Measurements from ENCODE around the gene CD40LG. TPM values are rescaled to one million over a fixed set of nuclear protein-coding genes. Genes with fewer than 3 reads are reported as not detected.
A peak's percentile ranks its signal among the peaks of the same experiment; 100 is the strongest.

Gene CD40LG
- total RNA-seq, 1 experiment from 2014 or later, result not detected

DNA sequence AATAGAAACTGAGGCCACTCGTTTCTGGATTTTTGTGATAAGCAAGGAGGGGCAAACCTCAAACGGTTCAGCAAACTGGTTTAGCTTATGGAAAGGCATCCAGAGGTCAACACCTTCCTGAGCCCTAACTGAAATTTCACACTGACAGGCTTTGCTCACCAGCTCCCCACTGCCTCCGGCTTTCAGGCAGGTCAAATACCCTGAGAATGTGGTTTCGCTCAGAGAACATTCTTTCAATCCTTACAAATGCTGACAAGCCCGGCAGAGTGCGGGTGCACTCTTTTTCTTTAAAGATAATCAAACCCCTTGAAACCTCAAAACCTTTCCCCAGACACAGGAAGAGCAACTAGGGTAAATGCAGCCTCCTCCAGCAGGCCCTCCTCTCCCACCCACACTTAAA lies 41.5 kb downstream of the CD40LG start:
- Histone ChIP-seq H3K36me3 (ENCODE audit: low read depth, low read length) (no peaks in the 10 kb centered on the region), H3K9ac (ENCODE audit: low read length) (no peak overlapping the region), H3K9me3 (ENCODE audit: low read length) (no peaks in the 10 kb centered on the region), H3K27ac (ENCODE audit: low read length) (no peak overlapping the region), H3K9me2 (replicated peaks; ENCODE audit: low read length) (no peaks in the 10 kb centered on the region), H4K20me1 (ENCODE audit: low read length) (no peaks in the 10 kb centered on the region), H3F3A (ENCODE audit: low read length, unreplicated experiment) (no peaks in the 10 kb centered on the region), H3K4me1 (ENCODE audit: insufficient read depth, low read length) (peaks cover 22% of the 10 kb centered on the region), H3K27me3 (ENCODE audit: low read length) (no peaks in the 10 kb centered on the region), H2AFZ (ENCODE audit: low read length) (no peak overlapping the region), H3K4me3 (ENCODE audit: low read length) (no peak overlapping the region), H3K79me2 (ENCODE audit: low read length) (no peaks in the 10 kb centered on the region), H3K4me2 (ENCODE audit: low read length) (no peak overlapping the region)
- no peak for ATAC-seq
- intact Hi-C loops (cut with micrococcal nuclease), result no loop called here
- no peak for TF ChIP-seq EZH2phosphoT487 (IDR thresholded peaks at IDR 0.05; ENCODE audit: borderline replicate concordance, low read length)
- TF ChIP-seq, protein P1, sequence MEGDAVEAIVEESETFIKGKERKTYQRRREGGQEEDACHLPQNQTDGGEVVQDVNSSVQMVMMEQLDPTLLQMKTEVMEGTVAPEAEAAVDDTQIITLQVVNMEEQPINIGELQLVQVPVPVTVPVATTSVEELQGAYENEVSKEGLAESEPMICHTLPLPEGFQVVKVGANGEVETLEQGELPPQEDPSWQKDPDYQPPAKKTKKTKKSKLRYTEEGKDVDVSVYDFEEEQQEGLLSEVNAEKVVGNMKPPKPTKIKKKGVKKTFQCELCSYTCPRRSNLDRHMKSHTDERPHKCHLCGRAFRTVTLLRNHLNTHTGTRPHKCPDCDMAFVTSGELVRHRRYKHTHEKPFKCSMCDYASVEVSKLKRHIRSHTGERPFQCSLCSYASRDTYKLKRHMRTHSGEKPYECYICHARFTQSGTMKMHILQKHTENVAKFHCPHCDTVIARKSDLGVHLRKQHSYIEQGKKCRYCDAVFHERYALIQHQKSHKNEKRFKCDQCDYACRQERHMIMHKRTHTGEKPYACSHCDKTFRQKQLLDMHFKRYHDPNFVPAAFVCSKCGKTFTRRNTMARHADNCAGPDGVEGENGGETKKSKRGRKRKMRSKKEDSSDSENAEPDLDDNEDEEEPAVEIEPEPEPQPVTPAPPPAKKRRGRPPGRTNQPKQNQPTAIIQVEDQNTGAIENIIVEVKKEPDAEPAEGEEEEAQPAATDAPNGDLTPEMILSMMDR (conservative IDR thresholded peaks at IDR 0.05; ENCODE audit: low read depth, low read length), result no peak
- TF ChIP-seq EZH2 (IDR thresholded peaks at IDR 0.05; ENCODE audit: low read length, unreplicated experiment), result no peak
- POLR2A ChIA-PET (ENCODE audit: unreplicated experiment), result no interaction called here
- BruUV-seq (replicated peaks), result no TSS peak
- CTCF ChIA-PET, result no interaction called here
- no peak for DNase-seq

DNA sequence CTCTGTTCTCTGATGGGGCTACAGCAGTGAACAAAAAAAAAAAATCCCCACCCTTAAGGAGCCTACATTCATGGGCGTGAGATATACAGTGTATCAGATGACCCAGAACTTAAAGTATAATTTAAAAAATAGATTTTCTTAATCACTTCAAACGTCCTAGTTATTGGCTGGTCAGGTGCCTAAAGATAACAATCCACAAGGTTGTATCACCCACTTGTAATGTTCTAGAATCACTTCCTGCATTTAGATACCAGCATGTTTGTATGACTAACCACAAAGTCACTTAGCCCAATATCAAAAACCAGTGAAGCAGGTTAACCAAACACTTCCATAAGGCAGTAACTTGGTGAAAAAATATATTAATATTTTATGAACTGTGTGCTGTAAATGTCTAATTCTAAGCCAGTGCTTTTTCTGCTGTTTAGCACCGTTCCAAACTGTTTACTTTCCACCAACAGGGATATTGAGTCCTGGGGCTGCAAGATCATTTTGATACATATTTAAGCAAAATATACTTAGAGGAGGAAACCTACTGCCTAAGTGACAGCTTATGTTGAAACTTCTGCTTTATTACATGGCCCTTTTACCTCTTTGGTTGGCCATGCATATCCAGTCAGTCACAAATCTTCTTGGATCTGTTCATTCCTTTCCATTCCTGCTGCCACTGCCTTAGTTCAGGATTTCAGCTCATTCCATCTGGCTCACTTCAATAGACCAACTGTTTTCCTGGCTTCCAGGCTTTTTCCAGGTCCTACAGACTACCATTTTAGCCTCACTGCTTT lies 43.3 kb downstream of the CD40LG start:
- no TSS peak for BruUV-seq (replicated peaks)
- no peaks in the 10 kb centered on the region for H3K9me3 ChIP-seq (ENCODE audit: low read length)
- H3K4me3 ChIP-seq (ENCODE audit: low read length), result no peak overlapping the region
- H3F3A ChIP-seq (ENCODE audit: low read length, unreplicated experiment), result no peaks in the 10 kb centered on the region
- H3K27me3 ChIP-seq (ENCODE audit: low read length), result no peaks in the 10 kb centered on the region
- ChIA-PET CTCF (no interaction called here), POLR2A (ENCODE audit: unreplicated experiment) (interaction anchor here (0.6 kb wide), 1 partner anchor 189 kb away, joined by 3 read pairs; the partner anchor contains the start of gene RBMX)
- no peaks in the 10 kb centered on the region for H3K9me2 ChIP-seq (replicated peaks; ENCODE audit: low read length)
- H3K27ac ChIP-seq (ENCODE audit: low read length), result peak overlapping the region; percentile 65
- ATAC-seq (peak; percentile 87), DNase-seq (peak; percentile 76)
- H4K20me1 ChIP-seq (ENCODE audit: low read length), result no peaks in the 10 kb centered on the region
- H3K36me3 ChIP-seq (ENCODE audit: low read depth, low read length), result no peaks in the 10 kb centered on the region
- no peak overlapping the region for H2AFZ ChIP-seq (ENCODE audit: low read length)
- intact Hi-C loops (cut with micrococcal nuclease), result loop anchor here (5.0 to 10.0 kb wide), 3 partner anchors 174 to 664 kb away; no protein-coding TSS in a partner anchor
- TF ChIP-seq, protein P1 (conservative IDR thresholded peaks at IDR 0.05; ENCODE audit: low read depth, low read length), result no peak
- no peak for TF ChIP-seq EZH2phosphoT487 (IDR thresholded peaks at IDR 0.05; ENCODE audit: borderline replicate concordance, low read length)
- TF ChIP-seq EZH2 (IDR thresholded peaks at IDR 0.05; ENCODE audit: low read length, unreplicated experiment), result no peak
- no peak overlapping the region for H3K9ac ChIP-seq (ENCODE audit: low read length)
- peaks cover 22% of the 10 kb centered on the region for H3K4me1 ChIP-seq (ENCODE audit: insufficient read depth, low read length)
- no peaks in the 10 kb centered on the region for H3K79me2 ChIP-seq (ENCODE audit: low read length)
- H3K4me2 ChIP-seq (ENCODE audit: low read length), result peak overlapping the region; percentile 67

DNA sequence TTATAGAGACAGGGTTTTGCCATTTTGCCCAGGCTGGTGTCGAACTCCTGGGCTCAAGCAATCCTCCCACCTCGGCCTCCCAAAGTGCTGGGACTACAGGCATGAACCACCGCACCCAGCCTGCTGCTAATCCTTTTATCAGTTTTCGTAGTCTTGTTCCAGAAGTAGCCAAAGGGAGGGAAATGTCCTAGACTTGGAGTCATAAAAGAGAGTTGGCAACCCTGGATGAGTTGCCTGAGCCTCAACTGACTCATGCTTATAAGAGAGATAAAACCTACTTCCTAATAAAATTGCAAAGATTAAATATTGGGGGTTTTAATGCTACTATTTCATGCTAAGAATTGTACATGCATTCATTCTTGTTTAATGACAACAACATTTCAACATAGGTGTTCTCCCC lies 44.3 kb downstream of the CD40LG start:
- ATAC-seq (peak; percentile 58), DNase-seq (peak; percentile 64)
- Histone ChIP-seq H3K9ac (ENCODE audit: low read length) (no peak overlapping the region), H3K9me3 (ENCODE audit: low read length) (no peaks in the 10 kb centered on the region), H3K4me3 (ENCODE audit: low read length) (no peak overlapping the region), H3K79me2 (ENCODE audit: low read length) (no peaks in the 10 kb centered on the region), H3K27ac (ENCODE audit: low read length) (peak overlapping the region; percentile 65), H3K4me1 (ENCODE audit: insufficient read depth, low read length) (peaks cover 22% of the 10 kb centered on the region), H3F3A (ENCODE audit: low read length, unreplicated experiment) (no peaks in the 10 kb centered on the region), H3K36me3 (ENCODE audit: low read depth, low read length) (no peaks in the 10 kb centered on the region), H3K4me2 (ENCODE audit: low read length) (peak overlapping the region; percentile 67), H2AFZ (ENCODE audit: low read length) (no peak overlapping the region), H3K27me3 (ENCODE audit: low read length) (no peaks in the 10 kb centered on the region), H3K9me2 (replicated peaks; ENCODE audit: low read length) (no peaks in the 10 kb centered on the region), H4K20me1 (ENCODE audit: low read length) (no peaks in the 10 kb centered on the region)
- no peak for TF ChIP-seq EZH2 (IDR thresholded peaks at IDR 0.05; ENCODE audit: low read length, unreplicated experiment)
- TF ChIP-seq EZH2phosphoT487 (IDR thresholded peaks at IDR 0.05; ENCODE audit: borderline replicate concordance, low read length), result no peak
- TF ChIP-seq, protein P1 (conservative IDR thresholded peaks at IDR 0.05; ENCODE audit: low read depth, low read length), result no peak
- CTCF ChIA-PET, result no interaction called here
- no TSS peak for BruUV-seq (replicated peaks)
- intact Hi-C loops (cut with micrococcal nuclease), result loop anchor here (5.0 to 10.0 kb wide), 3 partner anchors 175 to 665 kb away; no protein-coding TSS in a partner anchor
- POLR2A ChIA-PET (ENCODE audit: unreplicated experiment), result no interaction called here
